Panc1 (cell line): ENCODE results near the gene SH3TC2.

Experiments used
- CTCF ChIP-seq: fragments of 450-650 bp; IDR thresholded peaks from 2 replicates; pipeline ENCODE4 v1.5.1; 2017; ENCODE audit warnings: mild to moderate bottlenecking
- POLR2AphosphoS5 ChIP-seq: IDR thresholded peaks from 2 replicates; pipeline ENCODE4 v1.6.1; 2012; ENCODE audit warnings: mild to moderate bottlenecking, low read depth, low read length, moderate library complexity
- SIN3A ChIP-seq: IDR thresholded peaks from 2 replicates; pipeline ENCODE4 v1.6.1; 2012; ENCODE audit warnings: low read depth, mild to moderate bottlenecking, low read length, moderate library complexity, borderline replicate concordance; ENCODE audit not compliant: insufficient read depth
- TCF7L2 ChIP-seq: IDR thresholded peaks from 2 replicates; pipeline ENCODE4 v1.6.1; 2011; ENCODE audit warnings: mild to moderate bottlenecking, low read depth, low read length, inconsistent platforms
- TF ChIP-seq, protein P1 (sequence below), 2 experiments: IDR thresholded peaks; 2 replicates each; pipeline ENCODE4 v1.6.1; 2011 to 2012; ENCODE audit warnings: low read depth in 2 of 2, control low read depth in 1 of 2, low read length in 1 of 2, mild to moderate bottlenecking in 1 of 2, moderate library complexity in 1 of 2; ENCODE audit not compliant: insufficient read depth in 1 of 2

GRCh38 chr5:148972396-148972795 is 90.5 kb downstream of the SH3TC2 start:
- TF ChIP-seq CTCF (no peak), POLR2AphosphoS5 (no peak), SIN3A (no peak), TCF7L2 (no peak)
- TF ChIP-seq, protein P1, sequence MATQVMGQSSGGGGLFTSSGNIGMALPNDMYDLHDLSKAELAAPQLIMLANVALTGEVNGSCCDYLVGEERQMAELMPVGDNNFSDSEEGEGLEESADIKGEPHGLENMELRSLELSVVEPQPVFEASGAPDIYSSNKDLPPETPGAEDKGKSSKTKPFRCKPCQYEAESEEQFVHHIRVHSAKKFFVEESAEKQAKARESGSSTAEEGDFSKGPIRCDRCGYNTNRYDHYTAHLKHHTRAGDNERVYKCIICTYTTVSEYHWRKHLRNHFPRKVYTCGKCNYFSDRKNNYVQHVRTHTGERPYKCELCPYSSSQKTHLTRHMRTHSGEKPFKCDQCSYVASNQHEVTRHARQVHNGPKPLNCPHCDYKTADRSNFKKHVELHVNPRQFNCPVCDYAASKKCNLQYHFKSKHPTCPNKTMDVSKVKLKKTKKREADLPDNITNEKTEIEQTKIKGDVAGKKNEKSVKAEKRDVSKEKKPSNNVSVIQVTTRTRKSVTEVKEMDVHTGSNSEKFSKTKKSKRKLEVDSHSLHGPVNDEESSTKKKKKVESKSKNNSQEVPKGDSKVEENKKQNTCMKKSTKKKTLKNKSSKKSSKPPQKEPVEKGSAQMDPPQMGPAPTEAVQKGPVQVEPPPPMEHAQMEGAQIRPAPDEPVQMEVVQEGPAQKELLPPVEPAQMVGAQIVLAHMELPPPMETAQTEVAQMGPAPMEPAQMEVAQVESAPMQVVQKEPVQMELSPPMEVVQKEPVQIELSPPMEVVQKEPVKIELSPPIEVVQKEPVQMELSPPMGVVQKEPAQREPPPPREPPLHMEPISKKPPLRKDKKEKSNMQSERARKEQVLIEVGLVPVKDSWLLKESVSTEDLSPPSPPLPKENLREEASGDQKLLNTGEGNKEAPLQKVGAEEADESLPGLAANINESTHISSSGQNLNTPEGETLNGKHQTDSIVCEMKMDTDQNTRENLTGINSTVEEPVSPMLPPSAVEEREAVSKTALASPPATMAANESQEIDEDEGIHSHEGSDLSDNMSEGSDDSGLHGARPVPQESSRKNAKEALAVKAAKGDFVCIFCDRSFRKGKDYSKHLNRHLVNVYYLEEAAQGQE (IDR thresholded peaks at IDR 0.05; ENCODE audit: insufficient read depth in 1 of 2, low read depth in 2 of 2, low read length in 1 of 2): no peak
